HTERT RPE-1 (cell line): Measurements from ENCODE around the gene GDF7.

Source experiments
- in situ Hi-C: fragments of 300-500 bp; cut with MboI; formaldehyde crosslinking; loops from 4 replicates; pipeline ENCODE4 v1.14.3; 2020; ENCODE audit warnings: low sequenced_read_pairs

GDF7 gene

DNA sequence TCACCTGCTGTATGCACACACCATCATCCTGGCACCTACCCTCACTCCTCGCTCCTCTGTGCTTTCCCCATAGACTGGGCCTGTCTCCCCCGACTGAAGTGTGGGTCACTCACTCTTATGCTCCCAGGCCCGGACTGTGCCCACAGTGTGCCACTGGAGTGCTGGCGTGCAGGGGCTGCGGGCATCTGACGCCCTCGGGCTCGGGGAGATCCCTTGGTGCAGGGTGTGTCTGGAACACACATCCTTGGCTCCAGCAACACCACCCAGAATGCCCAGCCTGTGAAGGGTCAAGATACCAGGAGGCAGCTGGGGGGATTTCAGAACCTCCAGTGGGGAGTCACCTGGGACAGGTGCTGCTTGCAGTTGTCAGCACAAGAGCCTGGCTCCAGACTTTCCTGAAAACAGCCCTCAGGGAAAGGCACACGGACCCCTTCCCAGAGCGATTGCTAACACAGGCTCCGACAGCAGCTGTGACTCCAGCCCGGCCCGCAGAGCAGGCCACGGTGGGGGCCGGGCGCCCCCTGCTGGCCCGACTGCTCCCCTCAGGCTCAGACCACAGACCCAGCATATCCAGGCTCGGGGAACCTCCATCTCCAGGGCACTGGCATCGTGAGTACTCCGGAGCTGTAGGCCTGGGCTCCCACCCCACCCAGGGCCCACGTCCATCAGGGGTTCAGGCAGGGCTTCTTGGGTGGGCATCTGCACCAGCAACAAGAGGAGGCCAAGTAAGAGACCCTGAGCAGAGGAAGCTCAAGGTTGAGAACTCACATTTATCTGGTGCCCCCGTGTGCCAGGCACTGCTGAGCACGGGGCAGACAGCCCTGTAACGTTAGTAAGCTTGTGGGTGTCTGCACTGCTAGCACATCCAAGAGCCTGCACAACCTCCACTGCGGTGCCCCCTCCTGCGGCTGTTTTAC lies 24.6 kb upstream of the GDF7 start:
- in situ Hi-C loops, result loop anchor here (25.0 kb wide), 1 partner anchor 205 kb away; the partner anchor contains the start of gene RHOB

GRCh38 chr2:20643060-20643459 lies 23.9 kb upstream of the GDF7 start:
- in situ Hi-C loops, result loop anchor here (25.0 kb wide), 1 partner anchor 206 kb away; the partner anchor contains the start of gene RHOB

- in situ Hi-C loops, result loop anchor here (25.0 kb wide), 1 partner anchor 207 kb away; the partner anchor contains the start of gene RHOB
Measured at GRCh38 chr2:20643826-20644225, 23.1 kb upstream of the GDF7 start.

GRCh38 chr2:20645301-20645701 lies 21.6 kb upstream of the GDF7 start:
- in situ Hi-C loops, result loop anchor here (25.0 kb wide), 1 partner anchor 208 kb away; the partner anchor contains the start of gene RHOB

DNA sequence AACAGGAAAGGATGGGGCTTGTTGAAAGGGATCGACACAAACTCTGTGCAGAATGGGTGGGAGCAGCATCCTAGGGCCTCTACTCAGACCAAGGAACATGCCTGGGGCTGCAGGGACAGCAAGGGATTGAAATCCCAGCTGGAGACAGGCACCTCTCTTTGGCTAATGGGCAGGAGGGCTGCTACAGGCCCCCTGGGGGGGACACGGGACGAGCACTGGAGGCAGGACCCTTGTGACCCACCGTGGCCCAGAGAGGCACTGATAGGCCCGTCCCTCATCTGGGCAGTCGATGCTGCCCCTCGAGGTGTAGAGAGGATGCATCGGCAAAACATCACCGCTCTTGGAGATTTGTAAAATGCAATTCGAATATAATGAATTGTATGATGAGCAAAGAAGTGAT lies 21.2 kb upstream of the GDF7 start:
- in situ Hi-C loops, result loop anchor here (25.0 kb wide), 1 partner anchor 208 kb away; the partner anchor contains the start of gene RHOB

DNA sequence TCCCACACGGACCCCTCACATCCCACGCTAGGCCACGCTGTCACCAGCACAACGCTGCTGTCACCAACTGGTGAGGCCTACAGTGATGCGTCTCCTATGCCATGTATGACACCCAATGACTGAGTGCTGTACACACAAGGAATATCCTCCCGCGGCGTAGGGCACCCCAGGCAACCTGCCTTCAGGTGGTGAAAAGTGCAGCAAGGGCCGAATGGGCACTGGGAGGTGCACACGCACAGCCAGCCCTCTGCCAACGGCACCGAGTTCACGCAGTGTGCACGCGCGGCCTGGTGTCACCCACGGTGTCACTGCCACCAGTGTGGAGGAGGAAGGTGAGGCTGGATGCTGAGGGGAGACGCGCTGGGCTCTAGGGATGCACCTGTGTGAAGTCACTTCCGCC lies 20.5 kb upstream of the GDF7 start:
- in situ Hi-C loops, result loop anchor here (25.0 kb wide), 1 partner anchor 209 kb away; the partner anchor contains the start of gene RHOB

- in situ Hi-C loops, result loop anchor here (25.0 kb wide), 1 partner anchor 210 kb away; the partner anchor contains the start of gene RHOB
Measured at GRCh38 chr2:20647211-20647610, 19.7 kb upstream of the GDF7 start.

DNA sequence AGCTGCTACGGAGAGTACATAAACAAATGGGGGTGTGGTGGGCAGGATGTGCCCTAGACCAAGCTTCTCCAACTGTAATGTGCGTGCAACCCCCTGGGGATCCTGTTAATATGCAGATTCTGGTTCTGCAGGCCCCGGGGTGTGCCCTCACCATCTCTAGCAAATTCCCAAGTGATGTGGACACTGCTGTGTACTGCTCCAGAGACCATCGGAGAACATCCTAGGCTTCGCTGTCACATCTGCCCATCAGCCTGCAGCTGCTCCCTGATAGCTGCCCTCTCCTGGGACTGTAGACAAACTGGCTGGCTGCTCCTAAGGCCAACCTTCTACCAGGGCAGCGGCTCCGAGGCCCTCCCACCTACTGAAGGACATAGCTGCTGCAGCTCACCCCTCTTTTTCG lies 19.2 kb upstream of the GDF7 start:
- in situ Hi-C loops, result loop anchor here (25.0 kb wide), 1 partner anchor 210 kb away; the partner anchor contains the start of gene RHOB

GRCh38 chr2:20648206-20648605 lies 18.7 kb upstream of the GDF7 start:
- in situ Hi-C loops, result loop anchor here (25.0 kb wide), 1 partner anchor 211 kb away; the partner anchor contains the start of gene RHOB

DNA sequence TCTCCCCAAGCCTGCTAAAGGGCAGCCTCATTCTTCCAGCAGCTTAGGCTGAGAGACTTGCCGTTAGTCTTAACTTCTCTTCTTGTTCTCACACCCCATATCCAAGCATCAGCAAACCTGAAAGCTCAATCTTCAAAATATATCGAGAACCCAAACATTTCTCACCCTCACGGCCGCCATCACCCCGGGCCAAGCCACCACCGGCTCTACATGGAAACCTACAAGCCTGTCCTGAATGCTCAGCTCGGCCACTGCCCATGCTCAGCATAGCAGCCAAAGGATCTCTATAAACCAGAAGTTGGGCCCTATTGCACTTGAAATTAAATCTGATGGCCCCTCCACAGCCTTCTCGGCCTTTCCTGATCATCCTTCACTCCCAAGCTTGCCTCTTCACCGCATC lies 18.1 kb upstream of the GDF7 start:
- in situ Hi-C loops, result loop anchor here (25.0 kb wide), 1 partner anchor 212 kb away; the partner anchor contains the start of gene RHOB

DNA sequence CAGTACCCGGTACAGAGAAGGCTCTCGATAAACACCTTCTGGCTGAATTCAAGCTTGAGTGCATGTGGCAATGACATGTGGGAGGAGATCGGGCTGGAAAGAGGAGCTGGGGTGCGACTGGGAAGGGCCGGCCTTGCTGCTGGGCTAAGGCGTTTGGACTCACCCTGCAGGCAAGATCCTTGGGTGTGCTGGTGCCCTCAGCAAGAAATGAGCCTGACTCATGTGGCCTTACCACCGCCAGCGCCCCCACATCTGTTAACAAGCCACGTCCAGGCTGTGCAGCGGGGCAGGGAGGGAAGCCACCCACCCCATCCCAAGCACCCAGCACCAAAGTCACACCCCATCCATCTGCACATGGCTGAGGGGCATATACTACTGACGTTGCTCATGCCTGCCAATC lies 17.4 kb upstream of the GDF7 start:
- in situ Hi-C loops, result loop anchor here (25.0 kb wide), 1 partner anchor 212 kb away; the partner anchor contains the start of gene RHOB

DNA sequence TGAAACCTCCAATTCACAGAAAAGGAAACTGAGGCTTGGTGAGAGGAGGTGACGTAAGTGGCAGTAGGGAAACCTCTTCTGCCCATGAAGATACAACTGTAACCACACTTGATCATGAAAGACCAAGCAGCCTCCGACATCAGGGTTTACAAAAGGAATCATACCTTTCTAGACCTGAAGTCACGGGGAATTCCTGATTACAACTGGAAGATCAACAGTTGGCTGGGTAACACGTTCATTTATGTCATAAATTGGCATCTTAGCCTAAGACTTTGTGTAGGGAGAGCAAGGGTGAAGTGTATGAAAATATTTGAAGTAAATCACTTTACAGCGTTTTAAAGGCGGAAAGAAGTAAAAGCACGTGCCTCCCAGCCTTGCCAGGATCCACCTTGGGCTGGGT lies 17.0 kb upstream of the GDF7 start:
- in situ Hi-C loops, result loop anchor here (25.0 kb wide), 1 partner anchor 213 kb away; the partner anchor contains the start of gene RHOB

DNA sequence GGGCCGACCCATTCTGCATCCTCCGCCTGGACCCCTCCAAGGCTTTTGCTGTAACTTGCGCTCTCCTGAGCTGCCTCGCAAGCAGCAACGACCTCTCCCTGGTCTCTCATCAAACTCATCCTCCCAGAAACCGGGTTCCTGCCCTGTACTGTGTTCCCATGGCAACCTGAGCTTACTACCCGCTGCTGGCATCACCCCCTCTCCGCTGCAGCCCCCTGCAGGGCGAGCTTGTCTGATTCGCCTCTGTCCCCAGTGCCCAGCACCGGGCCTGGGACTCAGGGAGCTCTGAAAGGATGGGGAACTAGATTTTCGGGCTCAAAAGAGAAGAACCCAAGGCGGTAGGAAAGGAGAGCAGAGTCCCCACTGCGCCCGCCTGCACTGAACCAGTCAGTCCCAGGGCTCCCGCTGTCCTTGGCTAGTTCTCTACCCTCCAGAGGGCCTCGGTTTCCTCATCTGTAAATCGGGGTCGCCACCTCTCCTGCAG lies 16.5 kb upstream of the GDF7 start:
- in situ Hi-C loops, result no loop called here

DNA sequence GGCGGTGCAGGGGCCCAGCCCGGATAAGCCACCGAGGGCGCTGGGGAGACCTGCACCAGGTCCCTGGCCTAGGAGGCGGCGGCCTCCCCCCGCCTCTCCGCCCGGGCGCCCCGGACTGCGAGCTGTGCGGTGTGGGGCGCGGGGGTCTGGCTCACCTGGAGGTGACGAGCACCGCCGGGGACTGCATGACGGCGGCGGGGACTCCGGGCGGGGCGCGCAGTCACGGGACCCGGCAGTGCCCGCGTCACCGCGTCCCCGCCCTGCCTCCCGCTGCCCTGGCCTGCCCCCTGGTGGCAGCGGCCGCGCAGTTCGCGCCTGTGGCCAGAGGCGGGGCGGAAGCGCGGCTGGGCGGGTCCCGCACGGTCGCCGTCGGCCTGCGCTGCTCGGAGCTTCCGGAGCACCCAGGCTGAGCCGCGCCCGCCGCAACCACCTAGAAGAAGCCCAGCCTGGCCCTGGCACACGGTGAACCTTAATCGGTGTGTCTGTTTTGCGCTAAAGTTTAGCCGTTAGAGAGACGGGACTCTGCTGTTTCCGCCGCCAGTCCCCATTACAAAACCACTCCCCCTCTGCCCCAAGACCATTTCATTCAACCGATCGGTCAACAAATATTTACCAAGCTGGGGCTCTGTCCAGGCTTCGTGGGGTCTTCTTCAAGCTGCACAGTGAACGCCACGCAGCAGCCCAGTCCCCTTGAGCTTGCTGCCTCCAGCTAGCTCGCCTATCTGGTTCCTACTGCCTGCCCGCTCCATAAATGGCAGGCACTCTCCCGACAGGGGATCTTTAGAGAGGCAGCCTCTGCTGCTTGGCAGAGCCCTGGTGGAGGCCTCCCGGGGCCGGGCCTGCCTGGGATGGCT lies 15.8 kb upstream of the GDF7 start, which contains the start of gene HS1BP3:
TSS of gene HS1BP3 (minus strand) at position 222 of the 854 bp plus-strand sequence. CDS start at position 187, 35 bp downstream.
- in situ Hi-C loops, result no loop called here

GRCh38 chr2:20651731-20652099 lies 15.2 kb upstream of the GDF7 start:
- in situ Hi-C loops, result no loop called here

DNA sequence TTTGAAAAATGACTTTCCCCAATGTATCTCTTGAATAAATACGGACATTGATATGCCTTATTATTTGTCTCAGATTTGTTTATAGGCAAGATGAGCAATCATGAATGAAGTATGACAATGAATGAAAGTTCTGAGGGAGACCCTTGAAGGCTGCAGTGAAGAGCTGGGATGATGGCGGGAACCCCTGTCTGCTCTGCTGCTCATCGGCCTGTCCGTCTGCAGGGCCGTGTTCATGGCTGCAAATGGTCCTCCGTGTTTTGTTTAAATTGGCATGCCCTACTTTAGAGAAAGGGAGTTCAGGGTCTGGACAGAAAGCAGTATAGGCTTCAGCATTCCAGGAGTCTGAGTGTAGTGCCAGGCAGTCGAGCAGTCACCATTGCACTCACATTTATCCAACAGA lies 14.8 kb upstream of the GDF7 start:
- in situ Hi-C loops, result no loop called here

DNA sequence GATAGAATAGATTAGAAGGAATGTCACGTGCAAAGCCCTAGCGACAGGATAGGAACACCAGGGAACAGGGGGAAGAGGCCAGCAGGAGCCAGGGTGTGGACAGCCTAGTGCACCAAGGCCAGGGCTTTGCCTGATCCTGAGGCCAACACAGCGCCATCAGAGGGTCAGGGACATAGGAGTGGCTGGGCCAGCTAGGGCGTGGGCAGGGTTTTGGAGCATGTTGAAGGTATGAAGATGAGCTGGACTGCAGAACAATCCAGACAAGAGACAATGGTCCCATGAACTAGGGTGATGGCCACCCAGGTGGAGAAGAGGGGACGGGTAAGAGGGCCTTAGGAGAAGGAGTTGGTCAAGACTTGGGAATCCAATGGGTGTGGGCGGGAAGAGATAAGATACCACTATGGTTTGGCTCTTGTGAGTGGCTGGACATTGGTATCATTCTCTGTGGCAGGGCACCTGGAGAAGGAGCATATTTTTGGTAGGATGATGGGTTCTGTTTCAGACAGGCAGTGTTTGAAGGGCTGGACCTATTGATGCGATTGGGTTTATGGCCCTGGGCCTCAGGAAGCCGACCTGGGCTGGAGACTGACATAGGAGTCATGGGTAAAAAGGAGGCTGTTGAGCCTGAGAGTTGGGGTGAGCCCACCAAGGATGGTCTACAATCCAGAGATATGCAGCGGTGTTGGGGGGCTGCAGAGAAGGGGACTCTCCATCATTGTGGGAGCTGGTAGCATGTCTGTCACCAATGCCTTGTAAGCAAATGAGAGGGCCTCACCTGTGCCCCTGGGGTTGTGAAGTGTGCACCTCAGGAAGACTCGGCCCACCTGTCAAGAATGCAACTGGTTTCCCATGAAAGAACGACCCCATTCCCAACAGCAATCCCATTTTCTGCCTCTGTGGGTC lies 14.0 kb upstream of the GDF7 start:
- in situ Hi-C loops, result no loop called here

DNA sequence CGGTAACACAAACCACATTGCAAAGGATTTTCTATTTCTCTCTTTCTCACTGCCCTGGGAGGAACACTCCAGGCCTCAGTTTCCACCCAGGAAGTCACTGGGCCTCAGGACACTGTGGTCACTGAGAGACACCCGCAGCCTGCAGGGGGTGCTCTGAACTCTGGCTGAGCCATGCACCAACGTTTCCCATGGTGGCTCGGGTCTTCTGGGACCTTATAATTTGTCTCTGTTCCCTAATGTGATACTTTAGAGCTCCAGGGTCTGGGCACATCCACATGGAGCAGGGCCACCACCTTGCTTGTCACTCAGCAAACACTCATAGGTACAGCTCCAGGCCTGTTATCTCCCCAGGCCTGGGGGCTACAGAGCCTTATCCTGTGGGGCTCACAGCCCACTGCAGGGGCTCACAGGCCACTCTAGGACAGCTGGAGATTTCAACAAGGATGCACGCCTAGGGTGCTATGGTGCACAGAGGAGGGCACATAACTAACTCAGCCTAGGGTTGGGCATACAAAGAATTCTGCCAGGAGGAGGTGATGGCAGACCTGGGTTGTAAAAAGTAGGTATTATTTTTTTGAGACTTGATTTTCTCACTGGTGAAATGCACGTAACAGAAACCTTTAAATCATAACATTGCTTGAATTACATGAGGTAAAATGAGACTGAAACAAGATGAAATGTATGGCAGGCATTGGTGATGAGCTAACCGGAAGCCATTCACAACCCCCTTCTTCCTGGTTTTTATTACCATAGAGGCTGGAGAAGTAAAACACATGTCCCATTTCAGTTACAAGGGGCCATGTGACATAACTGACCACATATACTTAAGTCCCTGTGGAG lies 13.0 kb upstream of the GDF7 start:
- in situ Hi-C loops, result no loop called here

- in situ Hi-C loops, result no loop called here
Measured at GRCh38 chr2:20654535-20654813, 12.5 kb upstream of the GDF7 start.
